Left ventricle myocardium superior (tissue), 1 donor: ENCODE data around the gene VCAN. TPM values are rescaled to one million over a fixed set of nuclear protein-coding genes. Genes with fewer than 3 reads are reported as not detected.

Source experiments
- ATAC-seq: fragments of 200-7000 bp; cut with Tn5 transposase; one replicate; pipeline ENCODE4 v1.9.1; 2020; ENCODE audit warnings: mild to moderate bottlenecking, moderate library complexity
- DNase-seq: peaks from one replicate; pipeline ENCODE4 v3.0.0-alpha.2; 2020
- intact Hi-C: fragments of 100-400 bp; cut with micrococcal nuclease; formaldehyde crosslinking; loops from one replicate; pipeline ENCODE4 v1.11.0; 2022
- total RNA-seq: library from RNA; stranded (reverse); fragmentation: NEBNext Ultra II Directional; extraction: Animal tissue kit (Norgen Biotek cat#: 25700); gene quantifications from one replicate; pipeline ENCODE4 v1.2.1, GENCODE V29; 2021
- donor health status: DM: no; HTN: yes; CAD: no; lungs with severe emphysema.

The VCAN gene
- total RNA-seq, 1 donor from 2014 or later = 16.9 TPM

GRCh38 chr5:83490203-83490602 lies 18.7 kb downstream of the VCAN start:
- intact Hi-C loops = no loop called here
- DNase-seq = no peak
- ATAC-seq = no peak

- intact Hi-C loops = no loop called here
- ATAC-seq = no peak
- no peak for DNase-seq
These were observed 20.8 kb downstream of the VCAN start for GRCh38 chr5:83492331-83492730.

- no peak for ATAC-seq
- intact Hi-C loops = no loop called here
These were observed 22.1 kb downstream of the VCAN start for GRCh38 chr5:83493644-83494043.

GRCh38 chr5:83494087-83494620 lies 22.6 kb downstream of the VCAN start:
- DNase-seq (no peak), ATAC-seq (no peak)
- intact Hi-C loops = no loop called here

More at GRCh38 chr5:83493644-83494043, 22.1 kb downstream of the VCAN start:
- DNase-seq = no peak

GRCh38 chr5:83494666-83495065 lies 23.1 kb downstream of the VCAN start:
- DNase-seq = peak; percentile 10

GRCh38 chr5:83496626-83497025 lies 25.1 kb downstream of the VCAN start:
- intact Hi-C loops = no loop called here
- no peak for DNase-seq
- no peak for ATAC-seq

More at GRCh38 chr5:83494666-83495065, 23.1 kb downstream of the VCAN start:
- intact Hi-C loops = no loop called here
- ATAC-seq = no peak

- no peak for DNase-seq
- no peak for ATAC-seq
- intact Hi-C loops = no loop called here
These were observed 27.0 kb downstream of the VCAN start for GRCh38 chr5:83498585-83498984.

- ATAC-seq (no peak), DNase-seq (no peak)
- intact Hi-C loops = no loop called here
These were observed 32.1 kb downstream of the VCAN start for GRCh38 chr5:83503662-83504061.

- ATAC-seq (no peak), DNase-seq (no peak)
- intact Hi-C loops = no loop called here
These were observed 35.9 kb downstream of the VCAN start for GRCh38 chr5:83507431-83507830.

- ATAC-seq (peak; percentile 93), DNase-seq (peak; percentile 27)
- intact Hi-C loops = no loop called here
These were observed 38.0 kb downstream of the VCAN start for GRCh38 chr5:83509540-83509939.

GRCh38 chr5:83510260-83510659 lies 38.7 kb downstream of the VCAN start:
- intact Hi-C loops = no loop called here
- DNase-seq (no peak), ATAC-seq (no peak)

GRCh38 chr5:83512061-83512745 lies 40.7 kb downstream of the VCAN start:
- ATAC-seq (no peak), DNase-seq (peak; percentile 15)
- intact Hi-C loops = no loop called here

GRCh38 chr5:83513081-83513480 lies 41.5 kb downstream of the VCAN start:
- intact Hi-C loops = no loop called here
- no peak for DNase-seq

GRCh38 chr5:83513491-83513890 lies 41.9 kb downstream of the VCAN start:
- DNase-seq (no peak), ATAC-seq (no peak)
- intact Hi-C loops = no loop called here

More at GRCh38 chr5:83513081-83513480, 41.5 kb downstream of the VCAN start:
- ATAC-seq = no peak

GRCh38 chr5:83516377-83516776 lies 44.8 kb downstream of the VCAN start:
- ATAC-seq (peak; percentile 26), DNase-seq (no peak)
- intact Hi-C loops = no loop called here

GRCh38 chr5:83517072-83517687 lies 45.6 kb downstream of the VCAN start:
- ATAC-seq (no peak), DNase-seq (no peak)
- intact Hi-C loops = no loop called here

- intact Hi-C loops = no loop called here
- DNase-seq = no peak
These were observed 46.1 kb downstream of the VCAN start for GRCh38 chr5:83517688-83518085.

GRCh38 chr5:83518319-83519061 lies 46.9 kb downstream of the VCAN start:
- peak; percentile 58 for ATAC-seq
- intact Hi-C loops = no loop called here
- DNase-seq = no peak

More at GRCh38 chr5:83517688-83518085, 46.1 kb downstream of the VCAN start:
- ATAC-seq = no peak

GRCh38 chr5:83522446-83522845 lies 50.9 kb downstream of the VCAN start:
- intact Hi-C loops = no loop called here

GRCh38 chr5:83523929-83524328 lies 52.4 kb downstream of the VCAN start:
- no peak for DNase-seq
- ATAC-seq = no peak
- intact Hi-C loops = no loop called here

More at GRCh38 chr5:83522446-83522845, 50.9 kb downstream of the VCAN start:
- DNase-seq (no peak), ATAC-seq (no peak)
